VCaP (cell line): Measurements from ENCODE around the gene ARHGEF39.

ENCODE experiments used
- H3K27ac ChIP-seq: fragments of 450-650 bp; 2 replicates; pipeline ENCODE4 v1.5.1; 2017
- CTCF ChIP-seq: fragments of 450-650 bp; conservative IDR thresholded peaks from 2 replicates; pipeline ENCODE4 v1.5.1; 2017; ENCODE audit warnings: mild to moderate bottlenecking, moderate library complexity

ARHGEF39 gene

GRCh38 chr9:35708146-35708545, 43.2 kb upstream of the ARHGEF39 start:
- no peak for TF ChIP-seq CTCF
- H3K27ac ChIP-seq = no peak overlapping the region

- no peak overlapping the region for H3K27ac ChIP-seq
- no peak for TF ChIP-seq CTCF
These were observed 42.0 kb upstream of the ARHGEF39 start for GRCh38 chr9:35706951-35707350.

GRCh38 chr9:35705836-35706430, 40.9 kb upstream of the ARHGEF39 start:
- no peak for TF ChIP-seq CTCF
- no peak overlapping the region for H3K27ac ChIP-seq

GRCh38 chr9:35705372-35705771, 40.4 kb upstream of the ARHGEF39 start:
- TF ChIP-seq CTCF = no peak
- H3K27ac ChIP-seq = no peak overlapping the region

- no peak for TF ChIP-seq CTCF
These were observed 39.1 kb upstream of the ARHGEF39 start for GRCh38 chr9:35703906-35704672.

GRCh38 chr9:35702696-35703095, 37.7 kb upstream of the ARHGEF39 start:
- no peak for TF ChIP-seq CTCF
- no peak overlapping the region for H3K27ac ChIP-seq

More at GRCh38 chr9:35703906-35704672, 39.1 kb upstream of the ARHGEF39 start:
- H3K27ac ChIP-seq = no peak overlapping the region

- no peak overlapping the region for H3K27ac ChIP-seq
- TF ChIP-seq CTCF = no peak
These were observed 35.9 kb upstream of the ARHGEF39 start for GRCh38 chr9:35700942-35701341.
